Hepatocyte (in vitro differentiated cells): ENCODE measurements around the gene CYP2A6. TPM values are rescaled to one million over a fixed set of nuclear protein-coding genes. Genes with fewer than 3 reads are reported as not detected.
"Not testable (repeated sequence)": the region's sequence is repeated elsewhere in the genome, so short reads cannot be mapped to it uniquely, and the experiment has no call there.

Experiments
- DNase-seq: peaks from one replicate; pipeline ENCODE4 v3.0.0-alpha.2; 2016; ENCODE audit warnings: low spot score
- H2AFZ ChIP-seq: fragments of 200-600 bp; sonication (generic); 2 replicates; pipeline ENCODE4 v1.6.0; 2016; ENCODE audit warnings: antibody characterized with exemption, mild to moderate bottlenecking
- H3K27ac ChIP-seq: fragments of 200-600 bp; sonication (generic); 2 replicates; pipeline ENCODE4 v1.5.1; 2016; ENCODE audit warnings: mild to moderate bottlenecking
- H3K27me3 ChIP-seq: fragments of 200-600 bp; sonication (generic); 2 replicates; pipeline ENCODE4 v1.6.1; 2016
- H3K36me3 ChIP-seq: fragments of 200-600 bp; sonication (generic); replicated peaks from 2 replicates; pipeline ENCODE4 v1.5.1; 2016; ENCODE audit warnings: low read depth; ENCODE audit not compliant: insufficient read depth
- H3K4me1 ChIP-seq: fragments of 200-600 bp; sonication (generic); 2 replicates; pipeline ENCODE4 v1.5.1; 2016; ENCODE audit warnings: mild to moderate bottlenecking, moderate library complexity; ENCODE audit not compliant: insufficient read depth
- H3K4me2 ChIP-seq: fragments of 200-600 bp; sonication (generic); 2 replicates; pipeline ENCODE4 v1.6.0; 2016
- H3K4me3 ChIP-seq: fragments of 200-600 bp; sonication (generic); 2 replicates; pipeline ENCODE4 v1.5.1; 2016; ENCODE audit warnings: mild to moderate bottlenecking
- H3K79me2 ChIP-seq: fragments of 200-600 bp; sonication (generic); 2 replicates; pipeline ENCODE4 v1.6.0; 2017; ENCODE audit warnings: mild to moderate bottlenecking
- H3K9me2 ChIP-seq: fragments of 200-600 bp; sonication (generic); replicated peaks from 2 replicates; pipeline ENCODE4 v1.6.0; 2017; ENCODE audit warnings: mild to moderate bottlenecking; ENCODE audit not compliant: insufficient read depth
- H3K9me3 ChIP-seq: fragments of 200-600 bp; sonication (generic); 2 replicates; pipeline ENCODE4 v1.5.1; 2016; ENCODE audit warnings: low read depth, mild to moderate bottlenecking
- H4K20me1 ChIP-seq: fragments of 200-600 bp; sonication (generic); 2 replicates; pipeline ENCODE4 v1.6.0; 2016; ENCODE audit warnings: mild to moderate bottlenecking; ENCODE audit not compliant: insufficient read depth, poor library complexity, severe bottlenecking
- EZH2 ChIP-seq: fragments of 200-600 bp; sonication (generic); IDR thresholded peaks from 2 replicates; pipeline ENCODE4 v1.6.1; 2016; ENCODE audit warnings: antibody characterized with exemption, mild to moderate bottlenecking, borderline replicate concordance
- EZH2phosphoT487 ChIP-seq: fragments of 200-600 bp; sonication (generic); IDR thresholded peaks from one replicate; pipeline ENCODE4 v1.6.1; 2018; ENCODE audit warnings: antibody characterized with exemption, mild to moderate bottlenecking, low read depth, moderate library complexity; ENCODE audit not compliant: unreplicated experiment, severe bottlenecking
- WGBS: methylation state at CpG from one replicate; pipeline ENCODE4 v1.1.6; 2016; ENCODE audit warnings: low lambda C conversion rate; ENCODE audit errors: missing lambda C conversion rate; 5-methylcytosine and 5-hydroxymethylcytosine counted together
- polyA plus RNA-seq: library from polyadenylated mRNA; unstranded; fragments of >200 nt; fragmentation: Nextera tagmentation; extraction: Ambion mirVana; gene quantifications from 2 replicates; pipeline ENCODE4 v1.2.1, GENCODE V29; 2016
- total RNA-seq: library from RNA; depleted of rRNA; stranded (reverse); fragments of >200 nt; gene quantifications from 2 replicates; pipeline ENCODE4 v1.2.3, GENCODE V29; 2014
- TF ChIP-seq, protein P1 (sequence below): fragments of 200-600 bp; sonication (generic); IDR thresholded peaks from 2 replicates; pipeline ENCODE4 v1.5.1; 2016; ENCODE audit warnings: antibody characterized with exemption, mild to moderate bottlenecking; ENCODE audit not compliant: poor library complexity

CYP2A6 gene
- total and polyA plus RNA-seq, 2 experiments from 2014 or later: 0.50 to 1.1 TPM

DNA sequence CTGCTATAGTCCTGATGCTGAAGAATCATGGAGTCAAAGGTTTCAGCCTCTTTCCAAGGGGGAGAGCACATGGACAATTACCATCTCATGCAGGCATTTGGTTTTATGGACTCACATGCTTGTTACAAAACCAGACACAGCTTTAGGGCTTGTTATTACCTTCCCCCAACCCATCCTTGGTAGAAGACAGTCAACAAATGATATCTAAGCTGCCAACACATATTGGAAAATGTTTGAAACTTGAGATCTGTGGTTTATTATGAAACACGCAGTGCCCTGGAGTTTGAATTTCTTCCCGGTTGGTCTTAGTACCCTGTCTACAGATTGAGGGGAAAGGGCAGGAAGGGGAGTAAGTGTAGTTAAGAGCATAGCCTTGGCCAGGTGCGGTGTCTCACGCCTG, 12.5 kb upstream of the CYP2A6 start:
- Histone ChIP-seq H3K9me2 (no peaks in the 10 kb centered on the region), H3K4me1 (peaks cover 6% of the 10 kb centered on the region), H3K4me3 (no peak overlapping the region), H3K36me3 (no peaks in the 10 kb centered on the region), H3K9me3 (no peaks in the 10 kb centered on the region), H3K4me2 (no peak overlapping the region), H3K27ac (peak overlapping the region; percentile 83), H4K20me1 (no peaks in the 10 kb centered on the region), H2AFZ (no peak overlapping the region), H3K27me3 (no peaks in the 10 kb centered on the region), H3K79me2 (no peaks in the 10 kb centered on the region)
- TF ChIP-seq EZH2 (no peak), EZH2phosphoT487 (no peak)
- TF ChIP-seq, protein P1, sequence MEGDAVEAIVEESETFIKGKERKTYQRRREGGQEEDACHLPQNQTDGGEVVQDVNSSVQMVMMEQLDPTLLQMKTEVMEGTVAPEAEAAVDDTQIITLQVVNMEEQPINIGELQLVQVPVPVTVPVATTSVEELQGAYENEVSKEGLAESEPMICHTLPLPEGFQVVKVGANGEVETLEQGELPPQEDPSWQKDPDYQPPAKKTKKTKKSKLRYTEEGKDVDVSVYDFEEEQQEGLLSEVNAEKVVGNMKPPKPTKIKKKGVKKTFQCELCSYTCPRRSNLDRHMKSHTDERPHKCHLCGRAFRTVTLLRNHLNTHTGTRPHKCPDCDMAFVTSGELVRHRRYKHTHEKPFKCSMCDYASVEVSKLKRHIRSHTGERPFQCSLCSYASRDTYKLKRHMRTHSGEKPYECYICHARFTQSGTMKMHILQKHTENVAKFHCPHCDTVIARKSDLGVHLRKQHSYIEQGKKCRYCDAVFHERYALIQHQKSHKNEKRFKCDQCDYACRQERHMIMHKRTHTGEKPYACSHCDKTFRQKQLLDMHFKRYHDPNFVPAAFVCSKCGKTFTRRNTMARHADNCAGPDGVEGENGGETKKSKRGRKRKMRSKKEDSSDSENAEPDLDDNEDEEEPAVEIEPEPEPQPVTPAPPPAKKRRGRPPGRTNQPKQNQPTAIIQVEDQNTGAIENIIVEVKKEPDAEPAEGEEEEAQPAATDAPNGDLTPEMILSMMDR: no peak
- DNase-seq: peak; percentile 16
- whole genome bisulfite sequencing: 73% methylated on average over 4 of the region's 4 CpGs

DNA sequence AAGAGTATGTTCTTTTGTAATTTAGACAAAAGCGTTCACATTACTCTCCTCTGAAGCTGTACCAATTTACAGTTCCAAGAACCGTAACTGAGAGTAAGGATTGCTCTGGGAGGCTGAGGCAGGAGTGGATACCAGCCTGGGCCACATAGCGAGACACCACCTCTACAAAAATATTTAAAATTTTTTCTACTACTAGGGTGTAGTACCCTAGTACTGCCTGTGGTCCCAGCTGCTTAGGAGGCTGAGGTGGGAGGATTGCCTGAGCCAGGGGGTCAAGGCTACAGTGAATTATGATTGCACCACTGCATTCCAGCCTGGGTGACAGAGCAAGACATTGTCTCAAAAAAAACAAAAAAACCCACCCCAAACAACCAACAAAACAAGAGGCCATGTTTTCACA, 12.1 kb upstream of the CYP2A6 start:
- Histone ChIP-seq H3K36me3 (no peaks in the 10 kb centered on the region), H3K27me3 (no peaks in the 10 kb centered on the region), H3K4me3 (no peak overlapping the region), H2AFZ (no peak overlapping the region), H3K9me3 (no peaks in the 10 kb centered on the region), H3K9me2 (no peaks in the 10 kb centered on the region), H3K79me2 (no peaks in the 10 kb centered on the region), H3K27ac (peak overlapping the region; percentile 83), H3K4me2 (no peak overlapping the region), H3K4me1 (peaks cover 6% of the 10 kb centered on the region), H4K20me1 (no peaks in the 10 kb centered on the region)
- no peak for DNase-seq
- TF ChIP-seq, protein P1: no peak
- no peak for TF ChIP-seq EZH2
- no peak for TF ChIP-seq EZH2phosphoT487
- 94% methylated on average over 3 of the region's 3 CpGs for WGBS

DNA sequence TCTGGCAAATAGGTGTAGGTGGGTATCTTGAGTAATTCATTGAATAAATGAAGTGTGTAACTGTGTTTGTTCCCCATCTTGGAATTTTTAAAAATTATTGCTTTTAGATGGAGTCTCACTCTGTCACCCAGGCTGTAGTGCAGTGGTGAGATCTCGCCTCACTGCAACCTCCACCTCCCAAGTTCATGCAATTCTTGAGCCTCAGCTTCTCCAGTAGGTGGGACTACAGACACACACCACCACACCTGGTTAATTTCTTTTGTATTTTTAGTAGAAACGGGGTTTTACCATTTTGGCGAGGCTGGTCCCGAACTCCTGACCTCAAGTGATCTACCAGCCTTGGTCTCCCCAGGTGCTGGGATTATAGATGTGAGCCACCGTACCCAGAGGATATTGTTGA, 7.9 kb upstream of the CYP2A6 start:
- Histone ChIP-seq H3K4me1 (peaks cover 3% of the 10 kb centered on the region), H3K4me2 (no peak overlapping the region), H3K79me2 (no peaks in the 10 kb centered on the region), H3K9me3 (no peaks in the 10 kb centered on the region), H4K20me1 (no peaks in the 10 kb centered on the region), H2AFZ (no peak overlapping the region), H3K9me2 (no peaks in the 10 kb centered on the region), H3K27me3 (no peaks in the 10 kb centered on the region), H3K36me3 (no peaks in the 10 kb centered on the region), H3K4me3 (no peak overlapping the region), H3K27ac (no peak overlapping the region)
- 79% methylated on average over 5 of the region's 5 CpGs for WGBS
- no peak for DNase-seq
- TF ChIP-seq, protein P1: no peak
- TF ChIP-seq EZH2phosphoT487: no peak

DNA sequence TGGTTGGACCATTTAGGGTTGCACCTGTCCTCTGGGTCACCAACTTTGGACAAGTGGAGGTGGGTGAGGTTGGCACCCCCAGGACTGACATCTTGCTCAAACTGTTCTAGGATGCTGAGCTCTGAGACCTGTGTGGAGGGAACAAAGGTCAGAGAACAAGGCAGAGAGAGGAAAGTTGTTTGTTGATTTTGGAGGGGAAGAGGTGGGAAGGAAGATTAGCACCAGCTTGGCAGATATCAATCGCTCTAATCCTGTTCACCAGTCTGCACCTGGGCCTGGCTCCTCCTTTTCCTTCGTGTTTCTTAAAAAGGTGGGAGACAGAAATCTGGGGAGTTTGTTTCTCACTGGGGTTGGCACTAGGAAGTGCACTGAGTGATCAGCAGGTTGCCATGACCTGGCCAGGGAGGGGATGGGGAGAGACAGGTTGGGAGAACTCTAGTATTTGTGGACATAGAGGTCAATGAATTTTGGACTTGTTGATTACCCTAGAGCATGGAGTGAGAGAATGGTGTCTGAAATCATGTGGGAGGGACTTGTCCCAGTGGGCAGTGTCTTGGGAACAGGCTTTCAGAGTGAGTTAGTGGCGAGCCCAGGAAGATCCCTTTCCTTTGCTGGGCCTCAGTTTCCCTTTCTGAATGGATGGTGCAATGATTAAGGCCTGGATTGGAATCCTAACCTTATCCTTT, 2.4 kb upstream of the CYP2A6 start:
- 34% methylated on average over 2 of the region's 3 CpGs for WGBS
- not testable (repeated sequence) for H3K79me2 ChIP-seq, H3K9me3 ChIP-seq, H2AFZ ChIP-seq, H3K9me2 ChIP-seq, H3K4me3 ChIP-seq, H3K36me3 ChIP-seq, DNase-seq, H3K27ac ChIP-seq, H3K4me1 ChIP-seq, H3K27me3 ChIP-seq, H3K4me2 ChIP-seq, H4K20me1 ChIP-seq

DNA sequence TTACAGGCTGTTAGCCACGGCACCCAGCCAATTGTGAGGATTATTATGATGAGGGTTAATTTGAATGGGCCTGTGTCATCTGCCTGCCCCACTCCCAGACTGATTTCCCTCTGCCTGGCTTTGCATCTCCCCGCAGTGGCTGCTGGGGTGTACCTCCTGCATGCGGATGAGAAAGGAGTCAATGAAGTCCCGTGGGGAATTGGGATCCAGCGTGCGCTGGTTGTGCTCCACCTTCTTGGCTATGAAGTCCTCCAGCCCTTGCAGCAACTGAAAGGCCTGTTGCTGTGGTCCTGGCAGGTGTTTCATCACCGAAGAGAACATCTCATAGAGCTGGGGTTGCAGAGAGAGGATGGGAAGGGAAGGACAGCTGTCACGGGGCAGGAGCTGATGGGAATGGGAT, 3.5 kb downstream of the CYP2A6 start:
- H3K4me1 ChIP-seq, H3K9me2 ChIP-seq, H4K20me1 ChIP-seq, H3K27me3 ChIP-seq, DNase-seq, H3K4me2 ChIP-seq, H3K4me3 ChIP-seq, H2AFZ ChIP-seq, H3K36me3 ChIP-seq, H3K79me2 ChIP-seq, H3K27ac ChIP-seq, H3K9me3 ChIP-seq: not testable (repeated sequence)
- WGBS: 87% methylated on average over 8 of the region's 8 CpGs

DNA sequence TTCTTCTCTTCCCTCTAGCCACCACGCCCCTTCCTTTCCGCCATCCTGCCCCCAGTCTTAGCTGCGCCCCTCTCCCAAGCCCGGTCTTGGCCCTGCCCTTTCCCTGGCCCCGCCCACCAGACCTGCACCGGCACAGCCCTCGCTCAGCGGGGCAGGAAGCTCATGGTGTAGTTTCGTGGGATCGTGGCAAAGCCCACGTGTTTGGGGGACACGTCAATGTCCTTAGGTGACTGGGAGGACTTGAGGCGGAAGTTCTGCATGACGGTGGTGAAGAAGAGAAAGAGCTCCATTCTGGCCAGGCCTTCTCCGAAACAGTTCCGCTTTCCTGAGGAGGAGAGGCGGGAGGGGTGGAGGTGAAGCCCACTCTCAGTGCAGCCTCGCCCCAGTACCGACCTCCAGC, 6.6 kb downstream of the CYP2A6 start:
- DNase-seq: peak; percentile 27

More for the DNA sequence above, 6.6 kb downstream of the CYP2A6 start:
- not testable (repeated sequence) for H4K20me1 ChIP-seq, H3K9me3 ChIP-seq, H3K27me3 ChIP-seq, H3K79me2 ChIP-seq, H3K4me3 ChIP-seq, H3K27ac ChIP-seq, H3K4me1 ChIP-seq, H3K9me2 ChIP-seq, H3K36me3 ChIP-seq
- WGBS: 14% methylated on average over 15 of the region's 19 CpGs
- H2AFZ ChIP-seq: peak overlapping the region; percentile 68
- H3K4me2 ChIP-seq: peak overlapping the region; percentile 68
